ENCODE results near the gene PEX5.
A peak's percentile ranks its signal among the peaks of the same experiment; 100 is the strongest.

Gene PEX5

GRCh38 chr12:7189398-7190267 lies at the start of gene PEX5:
PEX5 (plus strand) TSS chr12:7189686; CDS start chr12:7190378, 692 bp downstream.
- DNase-seq (ENCODE audit: low spot score): peak; percentile 97

- no peak for DNase-seq (ENCODE audit: low spot score)
Measured at GRCh38 chr12:7141351-7142005, 48.0 kb upstream of the PEX5 start.

- DNase-seq (ENCODE audit: low spot score): peak; percentile 83
Measured at GRCh38 chr12:7142056-7142644, 47.3 kb upstream of the PEX5 start.

GRCh38 chr12:7142809-7143465 lies 46.5 kb upstream of the PEX5 start:
- no peak for DNase-seq (ENCODE audit: low spot score)

- no peak for DNase-seq (ENCODE audit: low spot score)
Measured at GRCh38 chr12:7143564-7143963, 45.9 kb upstream of the PEX5 start.

GRCh38 chr12:7144414-7145120 lies 44.9 kb upstream of the PEX5 start:
- DNase-seq (ENCODE audit: low spot score): peak; percentile 71

- no peak for DNase-seq (ENCODE audit: low spot score)
Measured at GRCh38 chr12:7145671-7146070, 43.8 kb upstream of the PEX5 start.

- no peak for DNase-seq (ENCODE audit: low spot score)
Measured at GRCh38 chr12:7146228-7146627, 43.3 kb upstream of the PEX5 start.

GRCh38 chr12:7146906-7147305 lies 42.6 kb upstream of the PEX5 start:
- no peak for DNase-seq (ENCODE audit: low spot score)

GRCh38 chr12:7150356-7150755 lies 39.1 kb upstream of the PEX5 start:
- no peak for DNase-seq (ENCODE audit: low spot score)

- DNase-seq (ENCODE audit: low spot score): no peak
Measured at GRCh38 chr12:7150841-7151240, 38.6 kb upstream of the PEX5 start.

GRCh38 chr12:7151532-7151931 lies 38.0 kb upstream of the PEX5 start:
- no peak for DNase-seq (ENCODE audit: low spot score)

GRCh38 chr12:7152818-7153217 lies 36.7 kb upstream of the PEX5 start:
- no peak for DNase-seq (ENCODE audit: low spot score)

GRCh38 chr12:7154042-7154441 lies 35.4 kb upstream of the PEX5 start:
- no peak for DNase-seq (ENCODE audit: low spot score)

- no peak for DNase-seq (ENCODE audit: low spot score)
Measured at GRCh38 chr12:7154901-7155470, 34.5 kb upstream of the PEX5 start.

GRCh38 chr12:7155471-7156034 lies 33.9 kb upstream of the PEX5 start:
- DNase-seq (ENCODE audit: low spot score): no peak

GRCh38 chr12:7156259-7157197 lies 33.0 kb upstream of the PEX5 start:
- DNase-seq (ENCODE audit: low spot score): no peak

- DNase-seq (ENCODE audit: low spot score): no peak
Measured at GRCh38 chr12:7157391-7157790, 32.1 kb upstream of the PEX5 start.

- DNase-seq (ENCODE audit: low spot score): no peak
Measured at GRCh38 chr12:7158781-7159609, 30.5 kb upstream of the PEX5 start.
